Measurements from ENCODE around the gene SULT2B1.
A peak's percentile ranks its signal among the peaks of the same experiment; 100 is the strongest.
"Not testable (repeated sequence)": the region's sequence is repeated elsewhere in the genome, so short reads cannot be mapped to it uniquely, and the experiment has no call there.

Gene SULT2B1

DNA sequence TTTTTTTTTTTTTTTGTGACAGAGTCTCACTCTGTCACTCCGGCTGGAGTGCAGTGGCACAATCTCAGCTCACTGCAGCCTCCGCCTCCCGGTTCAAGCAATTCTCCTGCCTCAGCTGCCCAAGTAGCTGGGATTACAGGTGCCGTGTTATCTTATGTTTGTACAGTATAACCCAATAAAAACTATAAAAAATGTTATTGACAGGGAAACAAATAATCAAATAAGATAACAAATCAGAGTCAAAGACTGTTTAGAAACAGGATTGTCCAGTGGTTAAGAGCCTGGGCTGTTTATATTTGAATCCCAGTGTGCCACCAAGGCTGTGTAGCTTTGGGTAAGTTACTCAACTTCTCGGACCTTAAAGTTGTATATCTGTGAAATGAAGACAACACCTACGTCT is 21.2 kb upstream of the SULT2B1 start:
- Histone ChIP-seq H3K36me3 (ENCODE audit: insufficient read depth, low read depth, low read length) (no peaks in the 10 kb centered on the region), H3K9me3 (ENCODE audit: insufficient read depth, low read depth, low read length) (peaks cover 16% of the 10 kb centered on the region), H3K4me3 (ENCODE audit: low read length) (no peak overlapping the region), H3K27me3 (ENCODE audit: insufficient read depth, low read length) (no peaks in the 10 kb centered on the region), H3K9ac (ENCODE audit: low read depth, low read length) (no peak overlapping the region), H3K4me1 (ENCODE audit: insufficient read depth, low read length) (no peaks in the 10 kb centered on the region; the same call in 1 of the 2 replicates), H3K27ac (ENCODE audit: low read length) (no peak overlapping the region)

DNA sequence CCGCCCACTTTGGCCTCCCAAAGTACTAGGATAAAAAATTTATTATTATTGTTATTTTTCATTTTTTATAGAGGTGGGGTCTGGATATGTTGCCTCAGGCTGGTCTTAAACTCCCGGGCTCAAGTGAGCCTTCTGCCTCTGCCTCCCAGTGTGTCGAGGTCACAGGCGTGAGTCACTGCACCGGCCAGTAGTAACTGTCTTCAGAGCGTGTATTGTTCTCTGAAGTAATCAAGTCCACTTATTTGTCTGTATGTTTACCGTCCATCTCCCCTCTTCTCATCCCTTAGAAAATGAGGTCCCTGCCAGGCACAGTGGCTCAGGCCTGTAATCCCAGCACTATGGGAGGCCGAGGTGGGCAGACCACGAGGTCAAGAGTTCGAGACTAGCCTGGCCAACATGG is 18.2 kb upstream of the SULT2B1 start:
- H3K27me3 ChIP-seq (ENCODE audit: insufficient read depth, low read length): no peaks in the 10 kb centered on the region
- no peak overlapping the region for H3K4me3 ChIP-seq (ENCODE audit: low read length)
- H3K9me3 ChIP-seq (ENCODE audit: insufficient read depth, low read depth, low read length): peaks cover 5% of the 10 kb centered on the region; the same call in 1 of the 2 replicates
- H3K36me3 ChIP-seq (ENCODE audit: insufficient read depth, low read depth, low read length): no peaks in the 10 kb centered on the region
- no peak overlapping the region for H3K27ac ChIP-seq (ENCODE audit: low read length)
- H3K4me1 ChIP-seq (ENCODE audit: insufficient read depth, low read length): no peaks in the 10 kb centered on the region; the same call in 1 of the 2 replicates
- H3K9ac ChIP-seq (ENCODE audit: low read depth, low read length): no peak overlapping the region

DNA sequence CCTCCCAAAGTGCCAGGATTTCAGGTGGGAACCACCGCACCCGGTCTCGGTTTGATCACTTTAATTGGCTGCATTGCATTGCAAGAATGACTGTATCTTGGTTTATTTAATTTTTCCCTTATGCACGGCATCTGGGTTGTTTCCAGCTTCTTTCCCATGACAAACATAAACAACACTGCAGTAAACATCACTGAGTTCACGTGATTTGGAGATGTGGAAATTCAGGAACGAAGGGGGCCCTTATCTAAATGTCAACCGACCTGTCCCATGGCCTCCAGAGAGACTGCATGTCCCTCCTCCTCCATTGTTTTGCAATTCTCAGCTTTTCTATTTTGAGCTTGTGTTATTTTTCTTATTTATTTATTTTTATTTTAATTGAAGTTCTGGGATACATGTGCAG is 14.4 kb upstream of the SULT2B1 start:
- Histone ChIP-seq H3K9ac (ENCODE audit: low read depth, low read length) (no peak overlapping the region), H3K9me3 (ENCODE audit: insufficient read depth, low read depth, low read length) (no peaks in the 10 kb centered on the region), H3K27me3 (ENCODE audit: insufficient read depth, low read length) (no peaks in the 10 kb centered on the region), H3K4me3 (ENCODE audit: low read length) (no peak overlapping the region), H3K36me3 (ENCODE audit: insufficient read depth, low read depth, low read length) (no peaks in the 10 kb centered on the region), H3K27ac (ENCODE audit: low read length) (no peak overlapping the region), H3K4me1 (ENCODE audit: insufficient read depth, low read length) (no peaks in the 10 kb centered on the region)

DNA sequence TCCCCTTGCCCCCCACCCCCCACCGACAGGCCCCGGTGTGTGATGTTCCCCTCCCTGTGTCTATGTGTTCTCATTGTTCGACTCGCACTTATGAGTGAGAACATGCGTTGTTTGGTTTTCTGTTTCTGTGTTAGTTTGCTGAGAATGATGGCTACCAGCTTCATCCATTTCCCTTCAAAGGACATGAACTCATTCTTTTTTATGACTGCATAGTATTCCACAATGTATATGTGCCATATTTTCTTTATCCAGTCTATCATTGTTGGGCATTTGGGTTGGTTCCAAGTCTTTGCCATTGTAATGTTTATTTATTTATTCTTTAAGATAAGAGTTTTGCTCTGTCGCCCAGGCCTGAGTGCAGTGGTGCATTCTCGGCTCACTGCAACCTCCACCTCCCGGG is 13.9 kb upstream of the SULT2B1 start:
- not testable (repeated sequence) for H3K9ac ChIP-seq (ENCODE audit: low read depth, low read length); H3K27ac ChIP-seq (ENCODE audit: low read length); H3K36me3 ChIP-seq (ENCODE audit: insufficient read depth, low read depth, low read length); H3K4me3 ChIP-seq (ENCODE audit: low read length); H3K4me1 ChIP-seq (ENCODE audit: insufficient read depth, low read length); H3K9me3 ChIP-seq (ENCODE audit: insufficient read depth, low read depth, low read length); H3K27me3 ChIP-seq (ENCODE audit: insufficient read depth, low read length)

DNA sequence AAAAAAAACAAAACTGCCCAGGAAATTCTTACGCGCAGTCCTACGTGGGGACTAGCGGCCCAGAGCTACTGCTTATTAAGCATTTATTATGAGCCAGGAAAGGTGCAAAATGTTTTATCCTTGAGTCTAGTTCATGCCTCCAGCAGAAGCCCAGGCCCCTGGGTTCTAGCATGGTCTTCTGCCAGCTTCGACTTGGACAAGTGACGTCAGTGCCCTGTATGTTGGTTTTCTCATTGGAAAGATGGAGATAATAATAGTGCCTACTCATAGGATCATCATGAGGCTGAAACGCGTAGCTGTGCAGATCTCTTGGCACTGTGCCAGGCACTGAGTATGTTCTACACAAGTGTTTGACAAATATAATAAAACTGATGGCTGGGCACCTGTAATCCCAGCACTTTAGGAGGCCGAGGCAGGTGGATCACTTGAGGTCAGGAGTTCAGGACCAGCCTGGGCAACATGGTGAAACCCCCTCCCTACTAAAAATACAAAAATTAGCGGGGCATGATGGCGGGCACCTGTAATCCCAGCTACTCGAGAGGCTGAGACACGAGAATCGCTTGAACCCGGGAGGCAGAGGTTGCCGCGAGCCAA is 12.4 kb upstream of the SULT2B1 start:
- no peaks in the 10 kb centered on the region for H3K9me3 ChIP-seq (ENCODE audit: insufficient read depth, low read depth, low read length)
- H3K27ac ChIP-seq (ENCODE audit: low read length): no peak overlapping the region
- H3K27me3 ChIP-seq (ENCODE audit: insufficient read depth, low read length): no peaks in the 10 kb centered on the region
- no peak overlapping the region for H3K4me3 ChIP-seq (ENCODE audit: low read length)
- peaks cover 3% of the 10 kb centered on the region; the same call in 1 of the 2 replicates for H3K4me1 ChIP-seq (ENCODE audit: insufficient read depth, low read length)
- no peak overlapping the region for H3K9ac ChIP-seq (ENCODE audit: low read depth, low read length)
- H3K36me3 ChIP-seq (ENCODE audit: insufficient read depth, low read depth, low read length): no peaks in the 10 kb centered on the region

DNA sequence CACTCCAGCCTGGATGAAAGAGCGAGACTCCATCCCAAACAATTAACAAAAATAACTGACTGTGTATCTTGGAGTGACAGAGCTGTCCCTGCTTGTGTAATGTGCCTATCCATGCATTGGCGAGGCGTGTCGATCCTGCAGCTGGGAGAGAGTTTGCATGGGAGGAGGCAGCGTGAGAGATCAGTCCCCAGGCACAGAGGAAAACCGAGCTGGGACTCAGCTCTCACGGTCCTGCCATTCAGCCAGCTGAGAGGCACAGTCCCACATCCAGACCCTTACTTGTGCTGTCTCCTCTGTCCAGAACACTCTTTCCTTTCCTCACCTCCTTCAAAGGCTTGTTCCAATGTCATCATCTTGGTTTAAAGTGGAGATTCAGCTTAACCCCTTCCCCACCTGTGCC is 11.9 kb upstream of the SULT2B1 start:
- no peak overlapping the region for H3K4me3 ChIP-seq (ENCODE audit: low read length)

DNA sequence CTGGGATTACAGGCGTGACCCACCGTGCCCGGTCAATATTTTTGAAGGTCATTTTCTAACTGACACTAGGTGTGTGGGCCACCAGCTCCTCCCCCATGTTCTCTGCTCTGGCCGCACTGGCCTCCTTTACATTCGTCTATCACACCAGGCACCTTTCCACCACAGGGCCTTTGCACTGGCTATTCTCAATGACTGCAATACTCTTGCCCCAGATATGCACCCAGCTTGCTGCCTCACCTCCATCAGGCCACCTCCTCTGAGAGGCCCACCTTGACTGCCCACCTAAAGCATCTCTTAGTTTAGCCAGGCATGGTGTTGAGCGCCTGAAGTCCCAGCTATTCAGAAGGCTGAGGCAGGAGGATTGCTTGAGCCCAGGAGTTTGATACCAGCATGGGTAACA is 10.2 kb upstream of the SULT2B1 start:
- H3K9ac ChIP-seq (ENCODE audit: low read depth, low read length): no peak overlapping the region
- no peaks in the 10 kb centered on the region for H3K27me3 ChIP-seq (ENCODE audit: insufficient read depth, low read length)
- no peaks in the 10 kb centered on the region for H3K36me3 ChIP-seq (ENCODE audit: insufficient read depth, low read depth, low read length)
- H3K9me3 ChIP-seq (ENCODE audit: insufficient read depth, low read depth, low read length): no peaks in the 10 kb centered on the region
- no peak overlapping the region for H3K4me3 ChIP-seq (ENCODE audit: low read length)
- H3K27ac ChIP-seq (ENCODE audit: low read length): no peak overlapping the region
- peaks cover 3% of the 10 kb centered on the region; the same call in 1 of the 2 replicates for H3K4me1 ChIP-seq (ENCODE audit: insufficient read depth, low read length)

More for the DNA sequence above, 11.9 kb upstream of the SULT2B1 start:
- no peak overlapping the region for H3K27ac ChIP-seq (ENCODE audit: low read length)
- H3K36me3 ChIP-seq (ENCODE audit: insufficient read depth, low read depth, low read length): no peaks in the 10 kb centered on the region
- no peak overlapping the region for H3K9ac ChIP-seq (ENCODE audit: low read depth, low read length)
- no peaks in the 10 kb centered on the region for H3K27me3 ChIP-seq (ENCODE audit: insufficient read depth, low read length)
- H3K4me1 ChIP-seq (ENCODE audit: insufficient read depth, low read length): peaks cover 3% of the 10 kb centered on the region; the same call in 1 of the 2 replicates
- H3K9me3 ChIP-seq (ENCODE audit: insufficient read depth, low read depth, low read length): no peaks in the 10 kb centered on the region

DNA sequence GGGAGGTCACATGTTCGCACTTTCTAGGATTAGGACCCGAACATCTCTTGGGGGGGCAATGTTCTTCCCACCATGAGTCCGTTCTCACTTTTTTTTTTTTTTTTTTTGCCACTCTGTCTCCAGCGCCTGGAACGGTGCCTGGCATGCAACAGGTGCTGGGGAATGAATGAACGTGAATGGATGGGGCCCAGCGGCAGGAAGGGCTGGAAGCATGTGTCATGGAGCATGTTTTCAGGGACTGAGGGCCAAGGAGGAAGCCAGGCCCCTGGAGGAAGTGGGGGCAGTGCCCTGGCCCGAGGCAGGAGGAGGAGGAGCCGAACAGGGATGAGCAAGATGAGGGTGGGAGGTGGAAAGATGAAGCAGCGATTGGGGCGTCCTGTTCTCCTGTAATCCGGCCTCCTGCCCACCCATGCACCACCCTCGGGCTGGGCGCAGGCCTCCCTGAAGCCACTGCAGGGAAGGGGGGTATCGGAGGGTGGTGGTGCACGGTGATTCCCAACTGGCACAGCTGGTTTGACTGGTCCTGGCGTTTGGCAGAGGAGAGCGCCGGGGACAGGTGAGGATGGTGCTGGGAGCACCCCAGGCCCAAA is 8.8 kb upstream of the SULT2B1 start:
- Histone ChIP-seq H3K4me1 (ENCODE audit: insufficient read depth, low read length) (peaks cover 3% of the 10 kb centered on the region; the same call in 1 of the 2 replicates), H3K27me3 (ENCODE audit: insufficient read depth, low read length) (no peaks in the 10 kb centered on the region), H3K36me3 (ENCODE audit: insufficient read depth, low read depth, low read length) (no peaks in the 10 kb centered on the region), H3K4me3 (ENCODE audit: low read length) (no peak overlapping the region), H3K27ac (ENCODE audit: low read length) (no peak overlapping the region), H3K9ac (ENCODE audit: low read depth, low read length) (no peak overlapping the region), H3K9me3 (ENCODE audit: insufficient read depth, low read depth, low read length) (no peaks in the 10 kb centered on the region)

DNA sequence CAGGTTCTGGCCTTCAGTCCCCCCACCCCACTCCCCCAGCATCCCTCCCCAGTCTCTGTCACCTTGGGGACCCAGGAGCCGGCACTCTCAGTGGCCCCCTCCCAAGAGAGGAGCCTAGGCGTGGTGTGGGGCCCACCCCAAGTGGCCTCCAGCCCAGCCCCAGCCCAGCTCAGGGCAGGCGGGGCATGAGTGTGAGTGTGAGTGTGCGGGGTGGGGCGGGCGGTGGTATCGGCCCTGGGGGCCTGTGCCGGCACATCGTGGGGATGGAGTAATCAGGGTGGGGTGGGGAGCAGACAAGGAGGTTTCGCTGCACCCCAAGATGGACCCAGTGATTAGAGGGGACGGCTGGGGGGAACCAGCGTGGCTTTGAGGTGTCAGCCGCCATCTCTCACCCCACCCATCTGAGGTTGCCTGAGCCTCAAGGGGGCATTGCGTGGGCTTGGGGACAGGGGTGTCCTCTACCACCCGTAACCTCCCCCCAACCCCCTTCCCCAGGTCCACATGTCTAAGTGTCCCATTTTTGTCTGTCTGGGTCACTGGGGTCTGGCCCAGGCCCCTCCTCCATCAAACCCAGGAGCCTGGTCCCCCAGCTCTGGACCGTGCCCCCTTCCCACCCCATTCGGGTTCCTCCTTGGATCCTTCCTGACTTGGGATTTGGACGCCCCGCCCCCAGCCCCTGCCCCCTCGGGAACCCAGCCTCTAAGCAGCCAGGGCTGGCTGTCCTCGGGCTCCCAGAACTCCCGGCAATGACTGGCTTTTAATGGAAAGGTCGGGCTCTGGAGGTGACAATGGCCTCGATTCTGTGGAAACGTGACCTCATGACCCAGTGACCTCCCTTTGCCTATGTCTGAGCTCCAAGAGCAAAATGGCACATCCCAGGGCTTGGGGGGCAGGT is 6.9 kb upstream of the SULT2B1 start:
- no peak overlapping the region for H3K27ac ChIP-seq (ENCODE audit: low read length)
- H3K4me1 ChIP-seq (ENCODE audit: insufficient read depth, low read length): peaks cover 3% of the 10 kb centered on the region; the same call in 1 of the 2 replicates
- H3K36me3 ChIP-seq (ENCODE audit: insufficient read depth, low read depth, low read length): no peaks in the 10 kb centered on the region
- peak overlapping the region; percentile 45; the same call in 1 of the 2 replicates for H3K9ac ChIP-seq (ENCODE audit: low read depth, low read length)
- H3K27me3 ChIP-seq (ENCODE audit: insufficient read depth, low read length): no peaks in the 10 kb centered on the region
- H3K4me3 ChIP-seq (ENCODE audit: low read length): no peak overlapping the region
- no peaks in the 10 kb centered on the region for H3K9me3 ChIP-seq (ENCODE audit: insufficient read depth, low read depth, low read length)

DNA sequence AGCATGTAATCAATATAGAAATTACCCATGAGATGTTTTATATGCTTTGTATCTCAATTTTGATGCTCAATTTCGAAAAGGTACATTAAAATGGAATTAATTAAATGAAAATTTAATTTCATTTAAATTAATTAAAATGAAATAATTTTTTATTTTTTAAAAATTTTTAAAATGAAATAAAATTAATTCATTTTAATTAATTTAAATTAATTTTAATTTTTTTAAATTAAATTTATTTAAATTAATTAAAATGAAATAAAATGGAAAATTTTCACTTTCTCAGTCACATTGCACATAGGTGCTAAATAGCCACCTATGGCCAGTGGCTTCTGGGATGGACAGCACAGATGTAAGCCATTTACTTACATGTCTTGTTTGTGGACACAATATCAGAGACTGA is 4.2 kb upstream of the SULT2B1 start:
- Histone ChIP-seq H3K4me1 (ENCODE audit: insufficient read depth, low read length) (peaks cover 3% of the 10 kb centered on the region; the same call in 1 of the 2 replicates), H3K27me3 (ENCODE audit: insufficient read depth, low read length) (no peaks in the 10 kb centered on the region), H3K9ac (ENCODE audit: low read depth, low read length) (no peak overlapping the region), H3K36me3 (ENCODE audit: insufficient read depth, low read depth, low read length) (no peaks in the 10 kb centered on the region), H3K27ac (ENCODE audit: low read length) (no peak overlapping the region), H3K9me3 (ENCODE audit: insufficient read depth, low read depth, low read length) (no peaks in the 10 kb centered on the region), H3K4me3 (ENCODE audit: low read length) (no peak overlapping the region)

DNA sequence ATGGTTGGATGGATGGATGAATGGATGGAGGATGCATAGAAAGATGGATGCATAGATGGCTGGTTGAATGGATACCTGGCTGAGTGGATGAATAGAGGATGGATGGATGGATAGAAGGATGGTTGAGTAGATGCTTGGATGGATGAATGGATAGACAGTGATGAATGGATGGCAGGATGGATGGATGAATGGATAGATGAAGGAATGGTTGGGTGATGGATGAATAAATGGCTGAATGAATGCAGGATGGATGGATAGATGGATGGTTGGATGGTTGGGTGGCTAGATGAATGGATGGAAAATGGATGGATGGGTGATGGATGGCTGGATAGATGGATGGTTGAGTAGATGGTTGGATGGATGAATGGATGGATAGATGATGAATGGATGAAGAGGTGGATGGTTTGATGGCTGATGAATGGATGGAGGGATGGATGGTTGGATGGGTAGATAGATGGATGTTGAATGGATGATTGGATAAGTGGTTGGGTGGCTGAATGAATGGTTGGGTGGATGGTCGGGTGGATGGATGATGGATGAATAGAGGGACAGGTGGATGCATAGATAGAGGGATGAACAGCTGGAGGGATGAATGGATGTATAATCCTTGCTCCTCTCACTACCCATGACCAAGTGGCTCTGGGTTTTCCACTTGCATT is 3.6 kb upstream of the SULT2B1 start:
- Histone ChIP-seq H3K27me3 (ENCODE audit: insufficient read depth, low read length) (no peaks in the 10 kb centered on the region), H3K4me3 (ENCODE audit: low read length) (no peak overlapping the region), H3K27ac (ENCODE audit: low read length) (no peak overlapping the region), H3K9ac (ENCODE audit: low read depth, low read length) (no peak overlapping the region), H3K9me3 (ENCODE audit: insufficient read depth, low read depth, low read length) (no peaks in the 10 kb centered on the region), H3K36me3 (ENCODE audit: insufficient read depth, low read depth, low read length) (no peaks in the 10 kb centered on the region), H3K4me1 (ENCODE audit: insufficient read depth, low read length) (peaks cover under 1% of the 10 kb centered on the region; the same call in 1 of the 2 replicates)
